Ascending aorta (tissue), 2 donors: Measurements from ENCODE around the gene GAL3ST3. TPM values are rescaled to one million over a fixed set of nuclear protein-coding genes. Genes with fewer than 3 reads are reported as not detected.
"Not testable (repeated sequence)": the region's sequence is repeated elsewhere in the genome, so short reads cannot be mapped to it uniquely, and the experiment has no call there.

ENCODE experiments used
- DNase-seq, 2 donors: peaks; one replicate each; pipeline ENCODE4 v3.0.0-alpha.2; 2019; ENCODE audit warnings: low spot score in 2 of 2
- H3K27ac ChIP-seq, 2 donors: fragments of 200-600 bp; sonication (generic); one replicate each; pipeline ENCODE4 v1.5.1; 2016 to 2017; ENCODE audit warnings: mild to moderate bottlenecking in 1 of 2
- H3K27me3 ChIP-seq: fragments of 200-600 bp; sonication (generic); one replicate; pipeline ENCODE4 v1.5.1; 2017
- H3K36me3 ChIP-seq, 2 donors: fragments of 200-600 bp; sonication (generic); one replicate each; pipeline ENCODE4 v1.5.1; 2016
- H3K4me1 ChIP-seq, 2 donors: fragments of 200-600 bp; sonication (generic); one replicate each; pipeline ENCODE4 v1.5.1; 2016 to 2017; ENCODE audit warnings: mild to moderate bottlenecking in 1 of 2
- H3K4me3 ChIP-seq, 2 donors: fragments of 200-600 bp; sonication (generic); one replicate each; pipeline ENCODE4 v1.5.1; 2016 to 2017; ENCODE audit warnings: mild to moderate bottlenecking in 1 of 2
- H3K9me3 ChIP-seq, 2 donors: fragments of 200-600 bp; sonication (generic); one replicate each; pipeline ENCODE4 v1.5.1; 2016
- CTCF ChIP-seq, 3 experiments: fragments of 200-600 bp in 2 of 3; fragments of 450-650 bp in 1 of 3; sonication (generic) in 2 of 3; IDR thresholded peaks; one replicate each; pipeline ENCODE4 v1.5.1; 2016 to 2019; ENCODE audit warnings: antibody characterized with exemption in 3 of 3, mild to moderate bottlenecking in 1 of 3, moderate library complexity in 1 of 3
- intact Hi-C: fragments of 100-400 bp; cut with DNase I; formaldehyde crosslinking; loops from one replicate; pipeline ENCODE4 v1.15.1; 2023
- total RNA-seq: library from RNA; depleted of rRNA; stranded (reverse); fragments of >200 nt; gene quantifications from one replicate; pipeline ENCODE4 v1.1.0, GENCODE V29; 2016

Gene GAL3ST3
- total RNA-seq, 1 donor from 2014 or later, result not detected

GRCh38 chr11:66032957-66033735, 15.8 kb downstream of the GAL3ST3 start:
- no peak overlapping the region for H3K27ac ChIP-seq
- no peak for DNase-seq
- no peaks in the 10 kb centered on the region for H3K9me3 ChIP-seq
- intact Hi-C loops, result no loop called here
- H3K4me1 ChIP-seq, result no peaks in the 10 kb centered on the region
- H3K36me3 ChIP-seq, result no peaks in the 10 kb centered on the region
- no peaks in the 10 kb centered on the region for H3K27me3 ChIP-seq
- no peak overlapping the region for H3K4me3 ChIP-seq
- no peak for TF ChIP-seq CTCF (IDR thresholded peaks at IDR 0.05)

- no peak for TF ChIP-seq CTCF (IDR thresholded peaks at IDR 0.05)
- Histone ChIP-seq H3K27me3 (no peaks in the 10 kb centered on the region), H3K9me3 (no peaks in the 10 kb centered on the region), H3K4me1 (peaks cover 9 to 20% of the 10 kb centered on the region in 2 donors), H3K36me3 (no peaks in the 10 kb centered on the region), H3K4me3 (no peak within 1 kb of the TSS), H3K27ac (no peak within 1 kb of the TSS)
- intact Hi-C loops, result no loop called here
- no peak for DNase-seq
Measured at GRCh38 chr11:66026017-66026529, 22.9 kb downstream of the GAL3ST3 start, which contains the start of gene CATSPER1. Gene CATSPER1, minus strand, starts transcription at chr11:66026479. Its CDS starts 100 bp downstream, at chr11:66026379.

- H3K27ac ChIP-seq, H3K27me3 ChIP-seq, DNase-seq, H3K36me3 ChIP-seq, intact Hi-C loops, H3K9me3 ChIP-seq: not testable (repeated sequence)
- Histone ChIP-seq H3K4me3 (peak overlapping the region in 1 of 2 donors; percentile 58), H3K4me1 (peaks cover 15 to 25% of the 10 kb centered on the region in 2 donors)
Measured at GRCh38 chr11:66023186-66023440, 25.8 kb downstream of the GAL3ST3 start.

- intact Hi-C loops, result loop anchor here (1.0 kb wide), 2 partner anchors 20 to 33 kb away; partner anchors contain the start of genes BANF1 and EIF1AD
- Histone ChIP-seq H3K36me3 (no peaks in the 10 kb centered on the region), H3K4me3 (peak overlapping the region; percentile 27 to 58), H3K27ac (peak overlapping the region; percentile 75 to 79), H3K9me3 (no peaks in the 10 kb centered on the region), H3K27me3 (no peaks in the 10 kb centered on the region), H3K4me1 (peaks cover 15 to 25% of the 10 kb centered on the region in 2 donors)
- TF ChIP-seq CTCF (IDR thresholded peaks at IDR 0.05), result peak; percentile 95 to 99 (median 99)
- DNase-seq, result peak in 1 of 2 donors; percentile 88
Measured at GRCh38 chr11:66022401-66023185, 26.4 kb downstream of the GAL3ST3 start.

- Histone ChIP-seq H3K36me3 (no peaks in the 10 kb centered on the region), H3K27me3 (no peaks in the 10 kb centered on the region), H3K4me1 (peaks cover 22 to 40% of the 10 kb centered on the region in 2 donors), H3K9me3 (no peaks in the 10 kb centered on the region), H3K27ac (peak overlapping the region; percentile 75 to 79), H3K4me3 (no peak overlapping the region)
- TF ChIP-seq CTCF (IDR thresholded peaks at IDR 0.05), result no peak
- DNase-seq, result peak in 1 of 2 donors; percentile 85
- intact Hi-C loops, result no loop called here
Measured at GRCh38 chr11:66020618-66021357, 28.2 kb downstream of the GAL3ST3 start.
